Measurements from ENCODE around the gene RAPGEFL1.

- TF ChIP-seq CTCF (conservative IDR thresholded peaks at IDR 0.05) (no peak), EZH2 (IDR thresholded peaks at IDR 0.05; ENCODE audit: low read depth) (no peak)
Measured at GRCh38 chr17:40194821-40195220, 17.6 kb downstream of the RAPGEFL1 start.
